IMR-90 (cell line): ENCODE results near the gene MPRIP. TPM values are rescaled to one million over a fixed set of nuclear protein-coding genes. Genes with fewer than 3 reads are reported as not detected.

Source experiments
- ATAC-seq: fragments of 200-7000 bp; cut with Tn5 transposase; 2 replicates; pipeline ENCODE4 v1.9.1; 2020; ENCODE audit warnings: low read depth, mild to moderate bottlenecking, moderate library complexity
- BruUV-seq: library from RNA; stranded (reverse); fragments of 400-500 nt; replicated peaks from 2 replicates; lab custom pipeline; 2021; lab: Mats Ljungman, UMichigan
- CTCF ChIA-PET: fragments of 300-600 bp; formaldehyde crosslinking; extraction: SDS; loops from one replicate; lab custom pipeline; 2021; ENCODE audit warnings: antibody characterized with exemption; lab: Yijun Ruan, JAX
- POLR2A ChIA-PET: fragments of 300-600 bp; sonication (Branson Sonifier 250); formaldehyde crosslinking; loops from one replicate; lab custom pipeline; 2022; ENCODE audit warnings: antibody characterized with exemption; ENCODE audit not compliant: unreplicated experiment; lab: Charles Lee
- DNase-seq: peaks from one replicate; pipeline ENCODE4 v3.0.0; 2013
- H2AFZ ChIP-seq: replicated peaks from 2 replicates; pipeline ENCODE3; 2013; ENCODE audit warnings: low read length, mild to moderate bottlenecking; ENCODE audit not compliant: poor library complexity
- H2AK5ac ChIP-seq: 2 replicates; pipeline ENCODE4 v1.6.1; 2013; ENCODE audit warnings: low read depth, low read length, inconsistent platforms
- H2AK9ac ChIP-seq: replicated peaks from 2 replicates; pipeline ENCODE3; 2013; ENCODE audit warnings: mild to moderate bottlenecking, low read depth, low read length, moderate library complexity; ENCODE audit not compliant: poor library complexity
- H2BK120ac ChIP-seq: 2 replicates; pipeline ENCODE4 v1.6.1; 2013; ENCODE audit warnings: low read depth, low read length, inconsistent platforms
- H2BK15ac ChIP-seq: 3 replicates; pipeline ENCODE4 v1.6.1; 2013; ENCODE audit warnings: low read depth, low read length, inconsistent platforms
- H2BK20ac ChIP-seq: 2 replicates; pipeline ENCODE4 v1.6.1; 2013; ENCODE audit warnings: low read depth, mild to moderate bottlenecking, inconsistent platforms, low read length, moderate library complexity
- H2BK5ac ChIP-seq: 2 replicates; pipeline ENCODE4 v1.6.1; 2013; ENCODE audit warnings: mild to moderate bottlenecking, low read depth, low read length, inconsistent platforms; ENCODE audit not compliant: poor library complexity, severe bottlenecking
- H3K14ac ChIP-seq: replicated peaks from 2 replicates; pipeline ENCODE4 v1.6.1; 2013; ENCODE audit warnings: low read depth, low read length, inconsistent platforms
- H3K18ac ChIP-seq: 2 replicates; pipeline ENCODE4 v1.6.1; 2013; ENCODE audit warnings: low read depth, low read length, control low read depth
- H3K23ac ChIP-seq: 2 replicates; pipeline ENCODE4 v1.6.1; 2013; ENCODE audit warnings: low read depth, low read length, inconsistent platforms
- H3K27ac ChIP-seq: 2 replicates; pipeline ENCODE4 v1.5.1; 2013; ENCODE audit warnings: mild to moderate bottlenecking, control low read depth, low read length; ENCODE audit not compliant: insufficient read depth
- H3K27me3 ChIP-seq: 2 replicates; pipeline ENCODE4 v1.6.1; 2013; ENCODE audit warnings: low read length; ENCODE audit not compliant: control insufficient read depth, insufficient read depth
- H3K36me3 ChIP-seq: 2 replicates; pipeline ENCODE4 v1.6.1; 2013; ENCODE audit warnings: low read length, mixed read lengths; ENCODE audit not compliant: control insufficient read depth, insufficient read depth
- H3K4ac ChIP-seq: 2 replicates; pipeline ENCODE4 v1.6.1; 2013; ENCODE audit warnings: low read depth, low read length, inconsistent platforms
- H3K4me1 ChIP-seq: 2 replicates; pipeline ENCODE4 v1.6.1; 2013; ENCODE audit warnings: low read length, mixed read lengths; ENCODE audit not compliant: control insufficient read depth, insufficient read depth
- H3K4me2 ChIP-seq: 2 replicates; pipeline ENCODE4 v1.6.1; 2013; ENCODE audit warnings: low read depth, mild to moderate bottlenecking, control low read depth, low read length, moderate library complexity
- H3K4me3 ChIP-seq: 2 replicates; pipeline ENCODE4 v1.5.1; 2013; ENCODE audit warnings: low read depth, mild to moderate bottlenecking, control low read depth, low read length, moderate library complexity; ENCODE audit not compliant: insufficient read depth
- H3K56ac ChIP-seq: 2 replicates; pipeline ENCODE4 v1.6.1; 2013; ENCODE audit warnings: low read length, inconsistent platforms; ENCODE audit not compliant: insufficient read depth; ENCODE audit errors: extremely low read depth
- H3K79me1 ChIP-seq, 2 experiments: 2 replicates each; pipeline ENCODE4 v1.6.1; 2013; ENCODE audit warnings: low read length in 2 of 2, inconsistent platforms in 1 of 2, low read depth in 1 of 2
- H3K9ac ChIP-seq: 2 replicates; pipeline ENCODE4 v1.6.1; 2013; ENCODE audit warnings: low read depth, low read length, control low read depth
- H3K9me1 ChIP-seq: 2 replicates; pipeline ENCODE4 v1.6.1; 2013; ENCODE audit warnings: low read length, inconsistent platforms; ENCODE audit not compliant: insufficient read depth
- H3K9me3 ChIP-seq: 2 replicates; pipeline ENCODE4 v1.6.1; 2013; ENCODE audit warnings: low read length; ENCODE audit not compliant: control insufficient read depth, insufficient read depth
- H4K20me1 ChIP-seq: 2 replicates; pipeline ENCODE4 v1.6.1; 2013; ENCODE audit warnings: low read length, inconsistent platforms; ENCODE audit not compliant: insufficient read depth
- H4K5ac ChIP-seq: 2 replicates; pipeline ENCODE4 v1.6.1; 2013; ENCODE audit warnings: mild to moderate bottlenecking, low read depth, low read length, control low read depth
- H4K8ac ChIP-seq, 2 experiments: 2 replicates each; pipeline ENCODE4 v1.6.1; 2013; ENCODE audit warnings: low read depth in 2 of 2, low read length in 2 of 2, control low read depth in 1 of 2, inconsistent platforms in 1 of 2
- H4K91ac ChIP-seq: 2 replicates; pipeline ENCODE4 v1.6.1; 2013; ENCODE audit warnings: low read depth, low read length, inconsistent platforms; ENCODE audit not compliant: insufficient read depth
- BHLHE40 ChIP-seq: fragments of 150-350 bp; IDR thresholded peaks from 2 replicates; pipeline ENCODE4 v1.6.1; 2016; ENCODE audit warnings: mild to moderate bottlenecking, low read depth, low read length
- CEBPB ChIP-seq: IDR thresholded peaks from 2 replicates; pipeline ENCODE4 v1.6.1; 2012; ENCODE audit warnings: low read depth, low read length, improper control_type of control experiment
- CHD1 ChIP-seq: IDR thresholded peaks from 2 replicates; pipeline ENCODE4 v1.6.1; 2012; ENCODE audit warnings: low read depth, low read length, improper control_type of control experiment
- CTCF ChIP-seq: conservative IDR thresholded peaks from 2 replicates; pipeline ENCODE4 v1.5.1; 2012; ENCODE audit warnings: mild to moderate bottlenecking, low read depth, low read length, improper control_type of control experiment
- ELK1 ChIP-seq: fragments of 150-350 bp; IDR thresholded peaks from 2 replicates; pipeline ENCODE4 v1.6.1; 2016; ENCODE audit warnings: low read depth, mild to moderate bottlenecking, low read length, moderate library complexity, borderline replicate concordance
- FOS ChIP-seq: fragments of 150-350 bp; IDR thresholded peaks from 2 replicates; pipeline ENCODE4 v1.6.1; 2016; ENCODE audit warnings: low read depth, low read length
- MAFK ChIP-seq: IDR thresholded peaks from 2 replicates; pipeline ENCODE4 v1.6.1; 2012; ENCODE audit warnings: low read depth, low read length, improper control_type of control experiment
- MAZ ChIP-seq: IDR thresholded peaks from 2 replicates; pipeline ENCODE4 v1.6.1; 2012; ENCODE audit warnings: low read depth, mild to moderate bottlenecking, low read length, improper control_type of control experiment, moderate library complexity, borderline replicate concordance
- MXI1 ChIP-seq: IDR thresholded peaks from 2 replicates; pipeline ENCODE4 v1.6.1; 2012; ENCODE audit warnings: low read depth, mild to moderate bottlenecking, low read length, moderate library complexity, borderline replicate concordance
- RAD21 ChIP-seq: IDR thresholded peaks from 2 replicates; pipeline ENCODE4 v1.6.1; 2012; ENCODE audit warnings: low read length, improper control_type of control experiment
- RCOR1 ChIP-seq: IDR thresholded peaks from 2 replicates; pipeline ENCODE4 v1.6.1; 2012; ENCODE audit warnings: mild to moderate bottlenecking, low read length, improper control_type of control experiment; ENCODE audit not compliant: insufficient replicate concordance
- RFX5 ChIP-seq: IDR thresholded peaks from 2 replicates; pipeline ENCODE4 v1.8.0; 2012; ENCODE audit warnings: low read depth, mild to moderate bottlenecking, low read length, moderate library complexity
- USF2 ChIP-seq: fragments of 150-350 bp; IDR thresholded peaks from 2 replicates; pipeline ENCODE4 v1.6.1; 2017; ENCODE audit warnings: mild to moderate bottlenecking, antibody characterized with exemption, low read length, low read depth
- WGBS, 2 experiments: methylation state at CpG; one replicate each; pipeline versions ENCODE4 v1.1.5 to v1.1.7; 2013; ENCODE audit warnings: missing lambda C conversion rate in 2 of 2; ENCODE audit not compliant: insufficient read length in 1 of 2; ENCODE audit errors: extremely low coverage in 2 of 2; 5-methylcytosine and 5-hydroxymethylcytosine counted together
- dilution Hi-C: fragments of 300-500 bp; cut with HindIII; formaldehyde crosslinking; loops from one replicate; pipeline ENCODE4 v1.14.3; 2018; ENCODE audit warnings: low sequenced_read_pairs; ENCODE audit not compliant: unreplicated experiment
- in situ Hi-C: fragments of 300-500 bp; cut with MboI; formaldehyde crosslinking; loops from 3 replicates; pipeline ENCODE4 v1.14.3; 2019; ENCODE audit warnings: low sequenced_read_pairs, inconsistent platforms, mixed read lengths
- intact Hi-C: fragments of 100-400 bp; cut with micrococcal nuclease; formaldehyde crosslinking; loops from 2 replicates; pipeline ENCODE4 v1.10.0; 2022
- polyA plus RNA-seq, 3 experiments: library from polyadenylated mRNA; depleted of rRNA; stranded (reverse); fragments of >200 nt; gene quantifications; 2 replicates each; pipeline ENCODE4 v1.2.3, GENCODE V29; 2012; ENCODE audit warnings: low replicate concordance in 1 of 3
- total RNA-seq: library from RNA; depleted of rRNA; stranded (reverse); fragments of >200 nt; gene quantifications from 2 replicates; pipeline ENCODE4 v1.2.3, GENCODE V29; 2012

Gene MPRIP
- total and polyA plus RNA-seq, 2 of the 4 experiments (the other 2 are of a cell fraction) = 111 to 149 TPM

- H2BK120ac ChIP-seq = no peak overlapping the region
- H3K9me3 ChIP-seq = no peaks in the 10 kb centered on the region
- no peak for ATAC-seq
- H4K91ac ChIP-seq = no peak overlapping the region
- no peak overlapping the region for H3K9ac ChIP-seq
- no peak overlapping the region for H2BK20ac ChIP-seq
- no peak overlapping the region for H2AFZ ChIP-seq
- no peak overlapping the region for H3K14ac ChIP-seq
- H3K18ac ChIP-seq = no peak overlapping the region
- H2BK15ac ChIP-seq = no peak overlapping the region
- WGBS, 2 experiments = 94% methylated on average over 2 of the region's 4 CpGs; no CpG with 5 or more reads in 1 of the 2 experiments
- no peak overlapping the region for H2AK9ac ChIP-seq
- no peak overlapping the region for H2AK5ac ChIP-seq
- peaks cover 2 to 32% of the 10 kb centered on the region in 2 experiments; a peak in 2 of 4 replicates for H3K79me1 ChIP-seq
- H3K9me1 ChIP-seq = no peaks in the 10 kb centered on the region; the same call in 1 of the 2 replicates
- H3K4me1 ChIP-seq = peaks cover 8% of the 10 kb centered on the region
- CTCF ChIA-PET = no interaction called here
- no peak overlapping the region for H4K8ac ChIP-seq
- H2BK5ac ChIP-seq = no peak overlapping the region
- no peak overlapping the region for H3K4me3 ChIP-seq
- BruUV-seq = no TSS peak
- no peak overlapping the region for H3K23ac ChIP-seq
- H3K36me3 ChIP-seq = peaks cover 67% of the 10 kb centered on the region
- no peak overlapping the region for H4K5ac ChIP-seq
- DNase-seq = no peak
- H3K4ac ChIP-seq = no peak overlapping the region
- no peak overlapping the region for H3K4me2 ChIP-seq
- H3K56ac ChIP-seq = no peak overlapping the region
- no peaks in the 10 kb centered on the region for H3K27me3 ChIP-seq
- in situ Hi-C loops (no loop called here), intact Hi-C loops (no loop called here), dilution Hi-C loops (no loop called here)
- no peak overlapping the region for H3K27ac ChIP-seq
- peaks cover 19% of the 10 kb centered on the region for H4K20me1 ChIP-seq
- no peak for TF ChIP-seq MAZ
- TF ChIP-seq BHLHE40 = no peak
- TF ChIP-seq CEBPB = no peak
- no peak for TF ChIP-seq USF2
- TF ChIP-seq MAFK = no peak
- TF ChIP-seq ELK1 = no peak
- TF ChIP-seq CTCF = no peak
- no peak for TF ChIP-seq MXI1
- no peak for TF ChIP-seq CHD1
- TF ChIP-seq RCOR1 = no peak
- no peak for TF ChIP-seq FOS
- no peak for TF ChIP-seq RFX5
- no peak for TF ChIP-seq RAD21
- POLR2A ChIA-PET = no interaction called here
Measured at GRCh38 chr17:17144061-17144460, 101.8 kb downstream of the MPRIP start.
